H1 (cell line): ENCODE results near the gene STX18. TPM values are rescaled to one million over a fixed set of nuclear protein-coding genes. Genes with fewer than 3 reads are reported as not detected.

ENCODE experiments used
- CTCF ChIA-PET: fragments of 300-600 bp; sonication (Branson Sonifier 250); formaldehyde crosslinking; loops from one replicate; lab custom pipeline; 2021; ENCODE audit not compliant: partially characterized antibody; lab: Charles Lee
- POLR2A ChIA-PET: fragments of 300-600 bp; sonication (Branson Sonifier 250); formaldehyde crosslinking; loops from one replicate; lab custom pipeline; 2021; ENCODE audit warnings: inconsistent platforms; ENCODE audit not compliant: partially characterized antibody; lab: Charles Lee
- DNase-seq, 2 experiments: peaks; one replicate each; pipeline versions ENCODE4 v3.0.0 to v3.0.0-alpha.2; 2010 to 2022; ENCODE audit warnings: low spot score in 2 of 2, low read depth in 1 of 2, mixed read lengths in 1 of 2
- FAIRE-seq: peaks from 2 replicates; lab custom pipeline; 2011; peaks lifted over from hg19 to GRCh38; lab: Jason Lieb, UNC
- H2AFZ ChIP-seq: 2 replicates; pipeline ENCODE4 v1.8.1; 2012; ENCODE audit warnings: low read length, inconsistent platforms
- H2AK5ac ChIP-seq: 2 replicates; pipeline ENCODE4 v1.6.1; 2013; ENCODE audit warnings: low read depth, low read length
- H2BK120ac ChIP-seq: replicated peaks from 2 replicates; pipeline ENCODE3; 2013; ENCODE audit warnings: low read depth, low read length, inconsistent platforms
- H2BK12ac ChIP-seq: 2 replicates; pipeline ENCODE4 v1.6.1; 2013; ENCODE audit warnings: low read depth, low read length
- H2BK15ac ChIP-seq: 2 replicates; pipeline ENCODE4 v1.6.1; 2013; ENCODE audit warnings: low read length
- H2BK20ac ChIP-seq: 2 replicates; pipeline ENCODE4 v1.6.1; 2013; ENCODE audit warnings: low read length
- H2BK5ac ChIP-seq: 2 replicates; pipeline ENCODE4 v1.6.1; 2013; ENCODE audit warnings: low read depth, low read length
- H3K14ac ChIP-seq: 2 replicates; pipeline ENCODE4 v1.6.1; 2013; ENCODE audit warnings: inconsistent platforms; ENCODE audit not compliant: insufficient read length
- H3K18ac ChIP-seq: 2 replicates; pipeline ENCODE4 v1.6.1; 2013; ENCODE audit warnings: low read length; ENCODE audit errors: extremely low read depth
- H3K23ac ChIP-seq: 2 replicates; pipeline ENCODE4 v1.6.1; 2013; ENCODE audit warnings: inconsistent platforms; ENCODE audit not compliant: insufficient read length
- H3K23me2 ChIP-seq: 2 replicates; pipeline ENCODE4 v1.6.1; 2013; ENCODE audit warnings: low read depth, low read length
- H3K27ac ChIP-seq: 2 replicates; pipeline ENCODE4 v1.6.1; 2011; ENCODE audit warnings: low read depth, low read length, inconsistent platforms
- H3K27me3 ChIP-seq, 4 experiments: replicated peaks in 1 of 4; 1 replicate in 1 of 4; 2 replicates in 3 of 4; pipeline versions ENCODE4 v1.6.1 to v1.8.1; 2011 to 2013; ENCODE audit warnings: low read length in 3 of 4, mild to moderate bottlenecking in 3 of 4, inconsistent platforms in 2 of 4, mixed read lengths in 2 of 4, moderate library complexity in 1 of 4; ENCODE audit not compliant: control insufficient read depth in 3 of 4, insufficient read depth in 3 of 4; ENCODE audit errors: extremely low read depth in 1 of 4
- H3K36me3 ChIP-seq, 4 experiments: 2 replicates each; pipeline versions ENCODE4 v1.6.1 to v1.8.1; 2011 to 2013; ENCODE audit warnings: mild to moderate bottlenecking in 4 of 4, low read length in 3 of 4, moderate library complexity in 2 of 4, control low read depth in 1 of 4, inconsistent platforms in 1 of 4; ENCODE audit not compliant: insufficient read depth in 4 of 4, control insufficient read depth in 2 of 4
- H3K4ac ChIP-seq: replicated peaks from 2 replicates; pipeline ENCODE3; 2013; ENCODE audit warnings: low read length, low read depth, mixed read lengths, inconsistent platforms; ENCODE audit not compliant: insufficient read length
- H3K4me1 ChIP-seq, 4 experiments: replicated peaks in 1 of 4; 1 replicate in 1 of 4; 2 replicates in 3 of 4; pipeline versions ENCODE4 v1.6.1 to v1.8.1; 2011 to 2013; ENCODE audit warnings: low read length in 3 of 4, inconsistent platforms in 2 of 4, mixed read lengths in 1 of 4; ENCODE audit not compliant: insufficient read depth in 4 of 4, control insufficient read depth in 3 of 4
- H3K4me2 ChIP-seq, 2 experiments: 2 replicates each; pipeline versions ENCODE4 v1.6.1 to v1.8.1; 2011 to 2013; ENCODE audit warnings: low read depth in 2 of 2, low read length in 2 of 2, control low read depth in 1 of 2, inconsistent platforms in 1 of 2, mild to moderate bottlenecking in 1 of 2; ENCODE audit not compliant: insufficient read depth in 1 of 2
- H3K4me3 ChIP-seq, 4 experiments: fragments of 200-600, 300-600 bp in 1 of 4; sonication (generic), shearing (Covaris generic), sonication (Bioruptor Twin) in 1 of 4; 2 replicates each; pipeline versions ENCODE4 v1.5.1 to v1.8.1; 2011 to 2016; ENCODE audit warnings: low read length in 4 of 4, low read depth in 3 of 4, control low read depth in 2 of 4, inconsistent platforms in 2 of 4, mild to moderate bottlenecking in 2 of 4, mixed read lengths in 1 of 4, moderate library complexity in 1 of 4; ENCODE audit not compliant: insufficient read depth in 2 of 4; ENCODE audit errors: extremely low read depth in 1 of 4
- H3K56ac ChIP-seq: replicated peaks from 2 replicates; pipeline ENCODE3; 2013; ENCODE audit warnings: low read depth, mild to moderate bottlenecking, mixed read lengths, low read length, inconsistent platforms; ENCODE audit not compliant: insufficient read length
- H3K79me1 ChIP-seq: 2 replicates; pipeline ENCODE4 v1.6.1; 2013; ENCODE audit warnings: low read depth, low read length, control low read depth
- H3K79me2 ChIP-seq, 2 experiments: 2 replicates each; pipeline versions ENCODE4 v1.6.1 to v1.8.1; 2012 to 2013; ENCODE audit warnings: low read length in 2 of 2, mild to moderate bottlenecking in 2 of 2, inconsistent platforms in 1 of 2; ENCODE audit not compliant: insufficient read depth in 2 of 2, control insufficient read depth in 1 of 2
- H3K9ac ChIP-seq, 4 experiments: replicated peaks in 1 of 4; 1 replicate in 1 of 4; 2 replicates in 3 of 4; pipeline versions ENCODE4 v1.6.1 to v1.8.1; 2011 to 2013; ENCODE audit warnings: low read depth in 3 of 4, low read length in 3 of 4, control low read depth in 2 of 4, mild to moderate bottlenecking in 2 of 4, moderate library complexity in 2 of 4, inconsistent platforms in 1 of 4; ENCODE audit errors: extremely low read depth in 1 of 4
- H3K9me3 ChIP-seq, 2 experiments: 2 replicates each; pipeline versions ENCODE4 v1.6.1 to v1.8.1; 2012 to 2013; ENCODE audit warnings: mild to moderate bottlenecking in 2 of 2, moderate library complexity in 2 of 2, control low read depth in 1 of 2, inconsistent platforms in 1 of 2, low read depth in 1 of 2, low read length in 1 of 2, mixed read lengths in 1 of 2; ENCODE audit not compliant: insufficient read depth in 2 of 2
- H4K20me1 ChIP-seq, 2 experiments: replicated peaks in 1 of 2; 2 replicates each; pipeline versions ENCODE3 to v1.8.1; 2011 to 2013; ENCODE audit warnings: inconsistent platforms in 2 of 2, low read length in 2 of 2, mild to moderate bottlenecking in 1 of 2; ENCODE audit not compliant: insufficient read depth in 2 of 2, control insufficient read depth in 1 of 2
- H4K5ac ChIP-seq: 2 replicates; pipeline ENCODE4 v1.6.1; 2013; ENCODE audit warnings: low read length, low read depth, mixed read lengths, inconsistent platforms; ENCODE audit not compliant: insufficient read length
- H4K8ac ChIP-seq: 2 replicates; pipeline ENCODE4 v1.8.0; 2013; ENCODE audit warnings: mild to moderate bottlenecking, moderate library complexity, low read length, inconsistent platforms; ENCODE audit not compliant: insufficient read depth; ENCODE audit errors: extremely low read depth
- H4K91ac ChIP-seq: replicated peaks from 2 replicates; pipeline ENCODE3; 2013; ENCODE audit warnings: low read length, mixed read lengths, inconsistent platforms; ENCODE audit not compliant: insufficient read length
- ASH2L ChIP-seq: fragments of 200-600, 300-600 bp; sonication (generic); IDR thresholded peaks from one replicate; pipeline ENCODE4 v1.7.1; 2017; ENCODE audit warnings: low read length
- FOSL1 ChIP-seq: IDR thresholded peaks from 2 replicates; pipeline ENCODE4 v1.6.1; 2011; ENCODE audit warnings: mild to moderate bottlenecking, low read depth, low read length, moderate library complexity; ENCODE audit not compliant: insufficient read depth
- GABPA ChIP-seq: IDR thresholded peaks from 2 replicates; pipeline ENCODE4 v1.6.1; 2011; ENCODE audit warnings: mild to moderate bottlenecking, low read length, moderate library complexity, borderline replicate concordance; ENCODE audit not compliant: insufficient read depth
- POLR2A ChIP-seq, 2 experiments: IDR thresholded peaks; 1 replicate in 1 of 2; 2 replicates in 1 of 2; pipeline ENCODE4 v1.6.1; 2011; ENCODE audit warnings: low read depth in 2 of 2, low read length in 2 of 2, mild to moderate bottlenecking in 2 of 2; ENCODE audit errors: control extremely low read depth in 1 of 2
- RAD21 ChIP-seq, 2 experiments: IDR thresholded peaks in 1 of 2; conservative IDR thresholded peaks in 1 of 2; 2 replicates each; pipeline ENCODE4 v1.6.1; 2011; ENCODE audit warnings: low read depth in 2 of 2, low read length in 2 of 2, improper control_type of control experiment in 1 of 2, inconsistent platforms in 1 of 2, mild to moderate bottlenecking in 1 of 2, moderate library complexity in 1 of 2
- SP1 ChIP-seq: IDR thresholded peaks from 2 replicates; pipeline ENCODE4 v1.6.1; 2011; ENCODE audit warnings: low read depth, low read length
- SP4 ChIP-seq: IDR thresholded peaks from 2 replicates; pipeline ENCODE4 v1.6.1; 2012; ENCODE audit warnings: low read length, inconsistent platforms
- SRF ChIP-seq: IDR thresholded peaks from 2 replicates; pipeline ENCODE4 v1.6.1; 2011; ENCODE audit warnings: mild to moderate bottlenecking, low read depth, low read length, moderate library complexity
- TCF12 ChIP-seq: IDR thresholded peaks from 2 replicates; pipeline ENCODE4 v1.6.1; 2011; ENCODE audit warnings: low read depth, mild to moderate bottlenecking, low read length
- ZNF274 ChIP-seq: IDR thresholded peaks from 2 replicates; pipeline ENCODE4 v1.7.0; 2012; ENCODE audit warnings: low read length, borderline replicate concordance; ENCODE audit errors: extremely low read depth
- WGBS, 2 experiments: shearing (Covaris generic) in 1 of 2; methylation state at CpG; one replicate each; pipeline versions ENCODE4 v1.1.6 to v1.1.7; 2013 to 2015; ENCODE audit warnings: low lambda C conversion rate in 2 of 2, mixed read lengths in 2 of 2, inconsistent platforms in 1 of 2, low coverage in 1 of 2, missing lambda C conversion rate in 1 of 2; ENCODE audit not compliant: insufficient replicate concordance in 2 of 2, insufficient coverage in 1 of 2, insufficient read length in 1 of 2; ENCODE audit errors: extremely low coverage in 1 of 2, missing lambda C conversion rate in 1 of 2; 5-methylcytosine and 5-hydroxymethylcytosine counted together
- polyA plus RNA-seq, 7 experiments: library from polyadenylated mRNA; depleted of rRNA in 3 of 7; stranded (reverse) in 5 of 7; unstranded in 2 of 7; fragments of >200 nt in 5 of 7; fragments of 200-250 nt in 2 of 7; gene quantifications; 1 replicate in 5 of 7; 2 replicates in 1 of 7; 4 replicates in 1 of 7; pipeline versions ENCODE4 v1.2.1 to v1.2.3, GENCODE V29; 2011 to 2013; ENCODE audit warnings: missing spikeins in 2 of 7, mixed read lengths in 2 of 7
- total RNA-seq: library from RNA; stranded (reverse); fragmentation: NEBNext Ultra II Directional; extraction: Animal tissue kit (Norgen Biotek cat#: 25700); gene quantifications from 2 replicates; pipeline ENCODE4 v1.2.1, GENCODE V29; 2021

The STX18 gene
- total and polyA plus RNA-seq, 2 of the 8 experiments (the other 6 are each of a cell fraction or from before 2014, with no cell fraction given) = 14.6 to 18.3 TPM

DNA sequence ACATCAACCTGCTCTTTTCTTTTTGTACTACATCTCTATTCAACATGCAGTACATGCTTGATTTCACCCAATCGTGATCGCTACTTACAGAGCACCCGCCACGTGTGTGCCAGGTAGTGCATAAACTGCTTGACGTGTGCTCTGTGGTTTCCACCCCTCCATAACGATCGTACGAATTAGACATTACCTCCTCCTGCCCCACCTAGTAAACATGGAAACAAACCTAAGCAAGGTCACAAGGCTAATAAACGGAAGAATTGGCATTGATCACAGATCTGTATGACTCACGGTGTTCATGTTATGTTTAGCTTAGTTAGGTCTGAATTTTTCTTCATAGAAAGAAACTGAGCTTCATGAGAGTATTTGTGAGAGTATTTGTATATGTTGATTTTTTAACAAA lies 64.1 kb downstream of the STX18 start:
- Histone ChIP-seq H2AFZ (no peak overlapping the region), H2AK5ac (no peak overlapping the region), H3K56ac (no peak overlapping the region), H3K4me3 (no peak overlapping the region), H3K27ac (no peak overlapping the region), H3K23me2 (no peaks in the 10 kb centered on the region), H2BK120ac (no peak overlapping the region), H3K18ac (no peak overlapping the region), H3K79me1 (no peaks in the 10 kb centered on the region), H4K20me1 (peaks cover 0 to 3% of the 10 kb centered on the region in 2 experiments), H3K4me2 (no peak overlapping the region), H2BK20ac (no peak overlapping the region), H3K79me2 (peaks cover 0 to 2% of the 10 kb centered on the region in 2 experiments; a peak in 1 of 4 replicates), H3K4me1 (peaks cover 2 to 20% (median 8%) of the 10 kb centered on the region in 4 experiments; a peak in 6 of 7 replicates), H3K14ac (no peak overlapping the region), H4K5ac (no peak overlapping the region), H3K27me3 (no peaks in the 10 kb centered on the region), H4K91ac (no peak overlapping the region), H2BK12ac (no peak overlapping the region), H2BK5ac (no peak overlapping the region), H3K36me3 (no peaks in the 10 kb centered on the region), H4K8ac (no peak overlapping the region), H3K9ac (no peak overlapping the region), H3K4ac (no peak overlapping the region), H3K23ac (no peak overlapping the region), H3K9me3 (no peaks in the 10 kb centered on the region), H2BK15ac (no peak overlapping the region)
- FAIRE-seq (no peak), DNase-seq (no peak)
- ChIA-PET CTCF (interaction anchor here (2.1 kb wide), 1 partner anchor 47 kb away, joined by 9 read pairs; no protein-coding TSS in a partner anchor), POLR2A (no interaction called here)
- WGBS, 2 experiments = 87% methylated on average over 10 of the region's 10 CpGs; no CpG with 5 or more reads in 1 of the 2 experiments
- TF ChIP-seq ASH2L (no peak), GABPA (no peak), SP1 (no peak), POLR2A (IDR thresholded peaks at IDR 0.05; ENCODE audit: control extremely low read depth in 1 of 2, low read depth in 2 of 2, low read length in 2 of 2) (no peak), ZNF274 (no peak), SP4 (no peak), TCF12 (no peak), SRF (no peak), RAD21 (IDR thresholded peaks at IDR 0.05 in 1 of 2, conservative IDR thresholded peaks at IDR 0.05 in 1 of 2; ENCODE audit: low read depth in 2 of 2, low read length in 2 of 2) (no peak), FOSL1 (no peak)
